Activated CD8-positive, alpha-beta T cell treated with anti-CD3 and anti-CD28 coated beads for 36 hours (primary cell): ENCODE measurements around the gene P3H1. TPM values are rescaled to one million over a fixed set of nuclear protein-coding genes. Genes with fewer than 3 reads are reported as not detected.

Experiments
- ATAC-seq: fragments of 200-7000 bp; cut with Tn5 transposase; one replicate; pipeline ENCODE4 v1.10.0; 2021; ENCODE audit warnings: mild to moderate bottlenecking, moderate library complexity
- CTCF ChIA-PET: fragments of 350-600 bp; sonication (Branson Sonifier 250); formaldehyde crosslinking; loops from one replicate; lab custom pipeline; 2021; ENCODE audit warnings: antibody characterized with exemption; lab: Charles Lee
- POLR2A ChIA-PET: fragments of 350-600 bp; sonication (Branson Sonifier 250); formaldehyde crosslinking; loops from one replicate; lab custom pipeline; 2021; ENCODE audit warnings: antibody characterized with exemption; lab: Charles Lee
- DNase-seq: peaks from one replicate; pipeline ENCODE4 v3.0.0-alpha.2; 2020
- H3K27ac Mint-ChIP-seq: one replicate; pipeline ENCODE4 v1.8.0; 2021; ENCODE audit warnings: mild to moderate bottlenecking, mixed read lengths
- H3K27me3 Mint-ChIP-seq: one replicate; pipeline ENCODE4 v1.8.0; 2021; ENCODE audit warnings: mixed read lengths
- H3K36me3 Mint-ChIP-seq: one replicate; pipeline ENCODE4 v1.8.0; 2021; ENCODE audit warnings: low read depth, mixed read lengths
- H3K4me1 Mint-ChIP-seq: one replicate; pipeline ENCODE4 v1.8.0; 2021; ENCODE audit warnings: low read depth, mixed read lengths
- H3K4me3 Mint-ChIP-seq: one replicate; pipeline ENCODE4 v1.8.0; 2021; ENCODE audit warnings: mild to moderate bottlenecking, moderate library complexity, mixed read lengths
- H3K9me3 Mint-ChIP-seq: one replicate; pipeline ENCODE4 v1.8.0; 2021; ENCODE audit warnings: mixed read lengths
- CTCF ChIP-seq: fragments of 200-600 bp; IDR thresholded peaks from one replicate; pipeline ENCODE4 v1.8.0; 2022; ENCODE audit warnings: antibody characterized with exemption, mild to moderate bottlenecking
- intact Hi-C: fragments of 100-400 bp; cut with micrococcal nuclease; formaldehyde crosslinking; loops from one replicate; pipeline ENCODE4 v1.10.0; 2022
- total RNA-seq, 2 experiments: library from RNA; stranded (reverse); gene quantifications; one replicate each; pipeline ENCODE4 v1.2.3, GENCODE V29; 2021

The P3H1 gene
- total RNA-seq, 2 experiments from 2014 or later, result 34.7 to 34.8 TPM

GRCh38 chr1:42738678-42739226 lies 28.1 kb downstream of the P3H1 start:
- no peak overlapping the region for H3K4me3 Mint-ChIP-seq
- no peak for ATAC-seq
- H3K27ac Mint-ChIP-seq, result no peak overlapping the region
- H3K36me3 Mint-ChIP-seq, result no peaks in the 10 kb centered on the region
- H3K9me3 Mint-ChIP-seq, result no peaks in the 10 kb centered on the region
- ChIA-PET POLR2A (interaction anchor here (1.3 kb wide), 1 partner anchor 20 kb away, joined by 4 read pairs; no protein-coding TSS in a partner anchor), CTCF (interaction anchor here (0.6 to 1.1 kb wide), 2 partner anchors 8 to 564 kb away, joined by 3 read pairs; no protein-coding TSS in a partner anchor)
- no peaks in the 10 kb centered on the region for H3K27me3 Mint-ChIP-seq
- intact Hi-C loops, result no loop called here
- no peak for DNase-seq
- peaks cover 7% of the 10 kb centered on the region for H3K4me1 Mint-ChIP-seq
- no peak for TF ChIP-seq CTCF

DNA sequence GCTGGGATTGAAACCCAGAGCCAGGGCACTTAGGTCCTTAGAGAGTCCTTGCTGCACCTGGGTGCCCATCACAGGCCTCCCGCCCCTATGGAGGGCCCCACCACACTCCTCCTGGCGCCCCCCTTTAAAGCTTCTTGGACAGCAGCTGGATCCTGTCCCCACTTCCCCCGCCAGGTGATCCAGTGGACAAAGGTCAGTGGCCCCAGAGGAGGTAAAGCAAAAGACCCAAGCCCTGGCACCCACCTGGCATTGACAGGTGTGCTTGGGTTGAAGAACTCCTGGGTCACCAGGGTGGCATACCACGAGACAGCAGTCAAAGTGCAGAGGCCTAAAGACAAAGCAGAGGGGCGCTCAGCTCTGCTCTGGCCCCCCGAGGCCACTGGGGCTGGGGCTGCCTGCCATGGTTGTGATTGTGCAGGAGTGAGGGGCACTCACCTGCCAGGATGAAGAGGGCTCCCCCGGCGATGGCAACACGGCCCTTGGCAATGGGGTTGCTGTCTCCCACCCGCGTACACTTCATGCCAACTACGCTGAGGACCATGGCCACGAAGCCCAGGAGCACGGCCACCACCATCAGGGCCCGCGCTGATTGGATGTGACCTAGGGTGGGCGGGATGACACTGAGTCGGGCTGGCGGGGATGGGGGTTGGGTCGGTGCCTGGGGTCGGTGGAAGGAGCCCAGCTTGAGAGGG lies 28.7 kb downstream of the P3H1 start:
- H3K36me3 Mint-ChIP-seq, result no peaks in the 10 kb centered on the region
- H3K4me1 Mint-ChIP-seq, result peaks cover 7% of the 10 kb centered on the region
- no peaks in the 10 kb centered on the region for H3K27me3 Mint-ChIP-seq
- ATAC-seq (no peak), DNase-seq (no peak)
- no peak overlapping the region for H3K27ac Mint-ChIP-seq
- POLR2A ChIA-PET, result no interaction called here
- intact Hi-C loops, result no loop called here
- CTCF ChIA-PET, result interaction anchor here (0.6 to 1.1 kb wide), 2 partner anchors 9 to 563 kb away, joined by 3 read pairs; no protein-coding TSS in a partner anchor
- H3K4me3 Mint-ChIP-seq, result no peak overlapping the region
- H3K9me3 Mint-ChIP-seq, result no peaks in the 10 kb centered on the region
- no peak for TF ChIP-seq CTCF

- no peaks in the 10 kb centered on the region for H3K9me3 Mint-ChIP-seq
- no peaks in the 10 kb centered on the region for H3K36me3 Mint-ChIP-seq
- DNase-seq (no peak), ATAC-seq (no peak)
- H3K27ac Mint-ChIP-seq, result no peak overlapping the region
- CTCF ChIA-PET, result no interaction called here
- POLR2A ChIA-PET, result no interaction called here
- no peaks in the 10 kb centered on the region for H3K27me3 Mint-ChIP-seq
- TF ChIP-seq CTCF, result no peak
- intact Hi-C loops, result no loop called here
- H3K4me1 Mint-ChIP-seq, result peaks cover 7% of the 10 kb centered on the region
- no peak overlapping the region for H3K4me3 Mint-ChIP-seq
These were observed 29.6 kb downstream of the P3H1 start for GRCh38 chr1:42737257-42737656.

GRCh38 chr1:42736571-42737200 lies 30.1 kb downstream of the P3H1 start:
- Mint-ChIP-seq H3K27ac (no peak overlapping the region), H3K9me3 (no peaks in the 10 kb centered on the region), H3K4me1 (peaks cover 7% of the 10 kb centered on the region), H3K27me3 (no peaks in the 10 kb centered on the region), H3K36me3 (no peaks in the 10 kb centered on the region), H3K4me3 (no peak overlapping the region)
- DNase-seq (no peak), ATAC-seq (no peak)
- POLR2A ChIA-PET, result no interaction called here
- intact Hi-C loops, result no loop called here
- CTCF ChIA-PET, result no interaction called here
- TF ChIP-seq CTCF, result no peak

DNA sequence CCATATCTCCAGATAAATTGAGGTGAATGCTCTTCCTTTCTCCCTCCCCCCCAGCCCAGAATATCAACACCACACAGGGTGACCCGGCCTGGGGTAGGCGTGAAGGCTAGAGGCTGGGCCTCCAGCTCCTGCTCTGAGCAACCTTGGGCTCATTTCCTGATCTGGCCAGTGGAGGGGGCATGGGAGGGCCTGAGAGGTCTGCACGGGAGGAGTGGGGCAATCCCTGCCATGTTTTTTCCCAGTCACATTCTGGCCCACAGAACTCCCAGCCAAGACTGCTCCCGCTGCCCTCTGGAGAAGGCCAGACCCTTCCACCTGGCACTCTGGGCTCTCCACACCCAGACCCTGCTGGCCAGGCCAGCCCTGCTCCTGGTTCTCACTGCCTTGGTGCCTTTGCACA lies 30.7 kb downstream of the P3H1 start:
- Mint-ChIP-seq H3K27me3 (no peaks in the 10 kb centered on the region), H3K4me1 (peaks cover 7% of the 10 kb centered on the region), H3K9me3 (no peaks in the 10 kb centered on the region), H3K36me3 (no peaks in the 10 kb centered on the region), H3K4me3 (no peak overlapping the region), H3K27ac (no peak overlapping the region)
- DNase-seq (peak; percentile 16), ATAC-seq (peak; percentile 51)
- intact Hi-C loops, result no loop called here
- no peak for TF ChIP-seq CTCF
- CTCF ChIA-PET, result no interaction called here
- POLR2A ChIA-PET, result no interaction called here
